Measurements from ENCODE around the gene KRTAP3-3.
"Not testable (repeated sequence)": the region's sequence is repeated elsewhere in the genome, so short reads cannot be mapped to it uniquely, and the experiment has no call there.

KRTAP3-3 gene

GRCh38 chr17:41003926-41004325 is 10.0 kb upstream of the KRTAP3-3 start:
- no peak for DNase-seq

DNA sequence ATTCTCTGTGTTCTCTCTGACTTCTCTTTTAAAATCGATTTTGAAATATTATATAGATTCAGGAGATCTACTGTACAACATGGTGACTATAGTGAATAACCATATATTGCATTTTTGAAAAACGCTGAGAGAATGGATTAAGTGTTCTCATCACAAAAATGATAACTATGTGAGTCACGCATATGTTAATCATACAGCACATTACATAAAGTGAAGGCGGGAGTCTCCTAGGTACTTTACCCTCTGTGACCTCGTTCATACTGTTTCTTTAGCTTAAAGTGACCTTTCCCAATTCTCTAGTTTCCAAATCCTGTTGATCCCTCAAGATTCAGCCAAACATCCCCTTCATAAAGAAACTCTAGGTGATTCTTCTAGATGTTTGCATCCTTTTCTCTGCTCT is 8.8 kb upstream of the KRTAP3-3 start:
- no peak for DNase-seq

DNA sequence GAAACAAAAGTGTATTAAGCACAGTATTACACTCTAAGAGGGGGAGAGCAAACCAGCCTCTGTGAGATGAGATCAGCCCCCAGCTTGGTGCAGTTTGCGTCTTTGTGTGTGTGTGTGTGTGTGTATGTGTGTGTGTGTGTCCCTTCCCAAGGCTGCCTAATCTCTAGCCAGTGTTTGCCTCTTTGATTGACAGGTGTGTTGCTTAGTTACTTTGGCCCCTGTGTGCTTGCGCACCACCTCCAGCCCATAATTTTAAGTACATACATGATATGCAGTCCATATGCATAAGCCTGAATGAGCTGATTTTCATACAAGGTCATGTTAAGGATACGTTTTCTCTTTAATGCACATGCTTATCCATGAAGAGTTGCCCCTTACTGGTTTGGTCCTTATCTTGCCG is 7.8 kb upstream of the KRTAP3-3 start:
- DNase-seq = no peak

GRCh38 chr17:40999563-40999962 is 5.6 kb upstream of the KRTAP3-3 start, which contains the start of gene KRTAP3-2:
TSS of gene KRTAP3-2 (minus strand) at chr17:40999906. CDS start at chr17:40999853, 53 bp downstream.
- not testable (repeated sequence) for DNase-seq

DNA sequence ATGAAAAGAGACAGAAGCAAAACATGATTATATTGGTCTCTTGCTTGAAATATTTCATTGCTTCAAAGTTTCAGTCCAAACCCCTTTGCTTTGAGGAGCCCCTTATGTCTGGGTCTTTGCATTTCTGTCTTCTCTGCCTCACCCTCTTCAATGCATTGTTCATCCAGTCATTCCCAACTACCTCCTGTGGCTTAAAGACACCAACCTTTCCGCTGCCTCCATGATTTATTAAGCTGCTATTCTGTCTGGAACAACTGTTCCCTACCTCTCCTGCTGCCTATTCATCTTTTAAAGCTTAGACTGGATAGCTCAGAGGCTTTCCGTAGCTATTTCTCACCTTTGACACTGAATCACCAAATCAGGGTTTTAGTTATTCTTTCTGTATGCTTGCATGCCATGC is 3.4 kb upstream of the KRTAP3-3 start:
- DNase-seq = no peak

GRCh38 chr17:40996829-40997228 is 2.9 kb upstream of the KRTAP3-3 start:
- no peak for DNase-seq

DNA sequence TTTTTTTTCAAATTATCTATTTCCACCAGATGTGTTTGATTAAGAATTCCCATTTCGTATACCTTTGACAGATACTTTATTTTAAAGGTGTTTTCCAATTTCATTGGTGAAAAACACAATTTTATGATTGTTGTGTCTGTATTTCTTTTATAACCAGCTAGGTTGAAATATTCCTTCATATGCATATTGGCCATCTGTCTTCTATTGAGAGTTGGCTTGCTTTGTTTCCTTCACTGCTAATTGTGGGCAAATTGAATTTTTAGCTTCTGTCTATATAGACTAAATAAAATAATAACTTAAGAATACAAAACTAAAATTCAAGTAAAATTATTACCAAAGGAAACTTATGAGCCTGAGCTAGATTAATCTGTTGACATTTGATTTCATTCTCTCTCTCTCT is 1.2 kb upstream of the KRTAP3-3 start:
- DNase-seq = no peak

DNA sequence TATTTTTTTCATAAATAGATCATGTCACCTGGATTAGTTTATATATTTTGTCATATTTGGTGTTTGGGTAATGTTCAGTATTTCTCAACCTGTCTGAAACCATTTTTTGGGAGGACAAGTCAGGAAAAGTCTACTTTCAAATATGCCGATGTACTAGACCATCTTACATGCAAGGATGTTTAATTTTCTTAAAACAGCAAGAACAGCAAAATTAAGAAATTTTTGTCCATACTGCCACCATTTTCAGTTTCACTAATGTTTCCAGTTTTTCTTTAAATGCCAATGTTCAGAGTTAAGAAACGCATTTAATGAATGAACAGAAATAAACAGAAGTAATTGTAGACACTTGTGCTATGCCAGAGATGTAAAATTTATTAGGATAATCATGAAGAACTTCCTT is 880 bp downstream of the KRTAP3-3 start:
- no peak for DNase-seq

DNA sequence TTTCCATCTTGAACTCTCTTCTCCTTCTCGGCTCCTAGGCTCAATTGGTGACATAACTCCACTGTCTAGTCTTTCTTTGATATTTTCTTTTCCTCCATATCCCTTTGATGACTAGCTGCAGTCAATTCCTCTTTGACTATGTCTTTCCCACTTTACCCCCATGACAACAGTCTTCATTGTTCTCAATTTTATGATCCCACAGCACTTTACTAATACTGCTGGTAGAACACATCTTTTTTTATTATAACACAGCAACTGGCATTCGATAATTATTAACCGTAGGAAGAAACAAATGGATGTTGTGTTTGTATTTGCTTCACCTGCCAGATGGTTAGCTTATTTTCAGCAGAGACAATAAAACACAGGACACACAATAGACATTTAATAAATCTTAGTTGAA is 1.3 kb downstream of the KRTAP3-3 start:
- DNase-seq = no peak

GRCh38 chr17:40986920-40987319 is 7.0 kb downstream of the KRTAP3-3 start:
- no peak for DNase-seq

GRCh38 chr17:40984226-40984625 is 9.7 kb downstream of the KRTAP3-3 start, which contains the start of gene KRT40:
TSS of gene KRT40 (minus strand) at chr17:40984326. CDS start at chr17:40984273, 53 bp downstream.
- DNase-seq = no peak

- no peak for DNase-seq
These were observed 12.8 kb downstream of the KRTAP3-3 start for GRCh38 chr17:40981115-40981514.

GRCh38 chr17:40980596-40980995 is 13.4 kb downstream of the KRTAP3-3 start:
- no peak for DNase-seq

- DNase-seq = no peak
These were observed 13.8 kb downstream of the KRTAP3-3 start for GRCh38 chr17:40980117-40980516.

DNA sequence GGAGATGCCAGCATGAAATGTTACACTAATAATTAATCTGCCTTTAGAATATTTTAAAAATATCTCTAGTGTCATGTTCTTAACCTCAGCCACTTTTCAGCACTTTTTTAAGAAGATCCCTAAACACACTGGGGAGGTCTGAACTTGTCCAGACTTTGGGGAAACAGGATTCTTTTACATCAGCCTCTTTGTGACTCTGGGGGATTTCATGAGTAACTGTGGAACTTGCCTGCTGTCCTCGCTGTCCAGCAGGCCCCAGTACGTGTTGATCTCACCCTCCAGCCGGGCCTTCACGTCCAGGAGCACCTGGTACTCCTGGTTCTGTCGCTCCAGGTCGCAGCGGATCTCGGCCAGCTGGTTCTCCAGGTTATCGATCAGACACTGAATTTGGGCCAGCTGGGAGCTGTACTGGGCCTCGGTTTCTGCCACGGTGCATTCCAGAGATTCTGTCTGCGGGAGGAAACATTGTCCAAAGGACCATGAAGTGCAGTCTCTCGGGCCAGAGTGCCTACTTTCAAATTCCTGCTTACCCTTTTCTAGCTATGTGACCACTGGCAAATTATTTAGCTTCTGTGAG is 15.3 kb downstream of the KRTAP3-3 start:
- DNase-seq = no peak

DNA sequence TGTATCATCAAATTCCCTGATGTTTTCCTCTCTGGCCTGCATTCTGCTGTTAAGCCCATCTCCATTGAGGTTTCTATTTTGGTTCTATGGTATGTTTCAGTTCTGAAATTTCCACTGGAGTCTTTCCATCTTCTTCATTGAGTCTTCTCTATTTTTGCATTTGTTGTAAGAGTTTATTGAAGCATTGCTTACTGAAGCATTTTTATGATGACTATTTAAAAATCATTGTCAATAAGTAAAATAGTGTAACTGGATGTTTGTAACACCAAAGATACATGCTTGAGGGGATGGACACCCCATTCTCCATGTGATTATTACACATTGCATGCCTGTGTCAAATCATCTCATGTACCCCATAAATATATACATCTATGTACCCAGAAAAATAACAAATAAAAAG is 18.4 kb downstream of the KRTAP3-3 start:
- DNase-seq = no peak

DNA sequence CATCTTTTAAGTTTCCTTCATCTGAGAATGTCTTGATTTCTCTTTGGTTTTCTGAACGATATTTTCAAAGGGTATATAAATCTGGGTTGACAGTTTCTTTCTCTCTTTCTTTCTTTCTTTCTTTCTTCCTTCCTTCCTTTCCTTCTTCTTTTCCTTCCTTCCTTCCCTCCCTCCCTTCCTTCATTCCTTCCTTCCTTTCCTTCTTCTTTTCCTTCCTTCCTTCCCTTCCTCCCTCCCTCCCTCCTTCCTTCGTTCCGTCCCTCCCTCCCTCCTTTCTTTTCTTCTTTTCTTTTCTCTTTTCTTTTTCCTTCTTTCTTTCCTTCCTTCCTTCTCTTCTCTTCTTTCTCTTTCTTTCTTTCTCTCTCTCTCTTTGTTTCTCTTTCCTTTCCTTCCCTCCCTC is 19.6 kb downstream of the KRTAP3-3 start:
- DNase-seq = no peak

GRCh38 chr17:40967582-40967981 is 26.4 kb downstream of the KRTAP3-3 start:
- DNase-seq = no peak

- DNase-seq = no peak
These were observed 27.1 kb downstream of the KRTAP3-3 start, which contains the start of gene KRT39 for GRCh38 chr17:40966848-40967247. TSS of gene KRT39 (minus strand) at chr17:40966948. CDS start at chr17:40966856, 92 bp downstream.

DNA sequence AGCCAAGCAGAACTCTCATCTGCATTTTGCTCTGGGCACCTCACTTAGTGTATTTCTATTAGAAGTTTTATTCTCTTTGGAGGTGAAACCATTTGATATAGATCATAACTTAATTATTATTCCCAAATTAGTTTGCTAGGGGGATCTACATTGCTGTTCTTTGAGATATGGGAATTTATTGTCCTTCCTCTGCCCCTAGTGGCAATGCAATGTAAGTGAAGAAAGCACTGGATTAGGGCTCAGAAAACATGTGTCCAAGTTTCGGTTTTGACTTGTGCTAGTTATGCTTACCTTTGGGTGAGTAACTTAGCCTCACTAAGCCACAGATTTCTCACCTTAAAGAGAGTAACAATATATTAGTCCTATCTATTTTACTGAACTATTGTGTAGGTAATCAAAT is 30.1 kb downstream of the KRTAP3-3 start:
- DNase-seq = no peak

DNA sequence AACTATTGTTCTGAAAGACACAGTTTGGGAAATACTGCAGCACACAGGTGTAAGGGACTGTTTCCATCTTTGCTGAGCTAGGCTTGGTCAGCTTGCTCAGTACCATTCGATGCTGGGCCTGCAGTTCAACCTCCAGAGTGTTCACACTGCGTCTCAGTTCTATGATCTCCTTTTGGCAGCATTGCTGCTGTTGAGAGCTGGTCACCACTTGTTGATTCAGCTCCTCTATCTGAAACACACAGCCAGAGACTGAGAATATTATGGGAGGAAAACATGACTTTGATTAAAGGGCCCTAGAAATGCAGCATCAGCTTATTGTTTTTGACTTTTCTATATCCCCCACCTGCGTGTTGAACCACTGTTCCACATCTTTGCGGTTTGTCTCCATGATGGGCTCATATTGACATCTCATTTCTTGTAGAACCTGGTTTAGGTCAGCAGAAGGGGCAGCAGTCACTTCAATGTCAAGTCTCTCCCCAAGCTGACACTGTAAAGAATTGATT is 31.9 kb downstream of the KRTAP3-3 start:
- no peak for DNase-seq

DNA sequence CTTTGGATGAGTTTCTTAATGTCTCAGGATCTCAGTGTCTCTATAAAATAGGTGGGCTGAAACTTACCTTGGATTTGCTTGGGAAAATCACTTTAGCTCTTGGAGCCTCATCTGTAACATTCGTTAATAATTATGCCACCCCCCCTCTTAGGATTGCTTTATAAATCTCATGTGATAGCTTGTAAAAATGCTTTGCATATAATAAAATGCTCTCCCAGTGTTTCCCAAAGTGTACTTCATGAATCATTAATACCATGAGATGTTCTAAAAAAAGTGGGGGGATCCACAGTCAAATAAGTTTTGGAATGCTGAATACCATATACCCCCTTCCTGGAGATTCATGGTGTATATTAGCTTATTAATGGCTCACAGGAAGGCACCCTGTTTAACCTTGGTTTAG is 32.4 kb downstream of the KRTAP3-3 start:
- DNase-seq = no peak

GRCh38 chr17:40960144-40960543 is 33.8 kb downstream of the KRTAP3-3 start:
- no peak for DNase-seq

GRCh38 chr17:40958086-40958953 is 35.6 kb downstream of the KRTAP3-3 start:
- DNase-seq = no peak
